Endometrial microvascular endothelial cells (primary cell): ENCODE measurements around the gene SMPD3. TPM values are rescaled to one million over a fixed set of nuclear protein-coding genes. Genes with fewer than 3 reads are reported as not detected.

ENCODE experiments used
- in situ Hi-C: cut with HindIII; loops from 2 replicates; pipeline ENCODE4 v1.10.0; 2017; ENCODE audit warnings: low sequenced_read_pairs, low pct_unique_long_range_greater_than_20kb; ENCODE audit errors: inconsistent ontology term
- total RNA-seq: library from RNA; depleted of rRNA; stranded (reverse); fragments of >200 nt; gene quantifications from one replicate; pipeline ENCODE4 v1.2.3, GENCODE V29; 2015; ENCODE audit errors: inconsistent ontology term

The SMPD3 gene
- total RNA-seq, 1 donor from 2014 or later: not detected

- in situ Hi-C loops: no loop called here
Observed at GRCh38 chr16:68365167-68365817, 83.0 kb downstream of the SMPD3 start.

GRCh38 chr16:68364561-68364998, 83.7 kb downstream of the SMPD3 start:
- in situ Hi-C loops: no loop called here

- in situ Hi-C loops: no loop called here
Observed at GRCh38 chr16:68363658-68364521, 84.4 kb downstream of the SMPD3 start.

- in situ Hi-C loops: no loop called here
Observed at GRCh38 chr16:68362947-68363657, 85.2 kb downstream of the SMPD3 start.

- in situ Hi-C loops: no loop called here
Observed at GRCh38 chr16:68362262-68362913, 85.9 kb downstream of the SMPD3 start.

- in situ Hi-C loops: no loop called here
Observed at GRCh38 chr16:68361485-68361884, 86.8 kb downstream of the SMPD3 start.

GRCh38 chr16:68360956-68361355, 87.4 kb downstream of the SMPD3 start:
- in situ Hi-C loops: no loop called here

- in situ Hi-C loops: no loop called here
Observed at GRCh38 chr16:68360547-68360946, 87.8 kb downstream of the SMPD3 start.

GRCh38 chr16:68359398-68360191, 88.7 kb downstream of the SMPD3 start:
- in situ Hi-C loops: no loop called here

- in situ Hi-C loops: no loop called here
Observed at GRCh38 chr16:68358951-68359350, 89.4 kb downstream of the SMPD3 start.

GRCh38 chr16:68357923-68358322, 90.4 kb downstream of the SMPD3 start:
- in situ Hi-C loops: no loop called here

- in situ Hi-C loops: no loop called here
Observed at GRCh38 chr16:68357521-68357922, 90.8 kb downstream of the SMPD3 start.

- in situ Hi-C loops: no loop called here
Observed at GRCh38 chr16:68356919-68357286, 91.4 kb downstream of the SMPD3 start.

GRCh38 chr16:68356249-68356918, 91.9 kb downstream of the SMPD3 start:
- in situ Hi-C loops: no loop called here

GRCh38 chr16:68355447-68356248, 92.7 kb downstream of the SMPD3 start:
- in situ Hi-C loops: no loop called here

GRCh38 chr16:68354816-68355215, 93.5 kb downstream of the SMPD3 start:
- in situ Hi-C loops: no loop called here

GRCh38 chr16:68353366-68353765, 94.9 kb downstream of the SMPD3 start:
- in situ Hi-C loops: no loop called here
